Vagina (tissue), 2 donors: ENCODE results near the gene FAM13B.

Experiments
- CTCF ChIP-seq, 3 experiments: fragments of 450-650 bp in 2 of 3; fragments of 200-600 bp in 1 of 3; sonication (generic) in 1 of 3; IDR thresholded peaks; one replicate each; pipeline ENCODE4 v1.5.1; 2017 to 2019; ENCODE audit warnings: antibody characterized with exemption in 3 of 3, mild to moderate bottlenecking in 2 of 3, moderate library complexity in 2 of 3
- POLR2A ChIP-seq, 2 donors: fragments of 450-650 bp; IDR thresholded peaks; one replicate each; pipeline ENCODE4 v1.6.1; 2017; ENCODE audit warnings: antibody characterized with exemption in 2 of 2, mild to moderate bottlenecking in 2 of 2, moderate library complexity in 2 of 2
- POLR2AphosphoS5 ChIP-seq, 2 donors: sonication (generic); formaldehyde crosslinking; IDR thresholded peaks; one replicate each; pipeline ENCODE4 v1.9.0; 2017; ENCODE audit warnings: antibody characterized with exemption in 2 of 2, mild to moderate bottlenecking in 2 of 2, low read depth in 1 of 2; ENCODE audit not compliant: insufficient read depth in 1 of 2

GRCh38 chr5:138011991-138012390 lies 20.9 kb downstream of the FAM13B start:
- TF ChIP-seq POLR2A (IDR thresholded peaks at IDR 0.05) = no peak
- no peak for TF ChIP-seq CTCF (IDR thresholded peaks at IDR 0.05)
- TF ChIP-seq POLR2AphosphoS5 (IDR thresholded peaks at IDR 0.05; ENCODE audit: insufficient read depth in 1 of 2, low read depth in 1 of 2) = no peak
